Measurements from ENCODE around the gene ATP2B2. TPM values are rescaled to one million over a fixed set of nuclear protein-coding genes. Genes with fewer than 3 reads are reported as not detected.

The ATP2B2 gene
- not detected in 2 replicates for total RNA-seq (2014; rRNA removed; shearing (Covaris generic))

- DNase-seq, result no peak
- Histone ChIP-seq H3K4me1 (no peaks in the 10 kb centered on the region), H3K27me3 (peaks cover 15% of the 10 kb centered on the region), H3K36me3 (no peaks in the 10 kb centered on the region), H3K27ac (no peak within 1 kb of the TSS), H3K4me3 (no peak within 1 kb of the TSS), H3K9me3 (replicated peaks) (no peaks in the 10 kb centered on the region)
Observed at GRCh38 chr3:10505050-10505790, at the start of gene ATP2B2. Gene ATP2B2 (minus strand): TSS chr3:10505586. CDS start chr3:10449543, 56,043 bp downstream.

GRCh38 chr3:10554746-10555145, 49.4 kb upstream of the ATP2B2 start:
- Histone ChIP-seq H3K4me3 (no peak overlapping the region), H3K9me3 (replicated peaks) (no peaks in the 10 kb centered on the region), H3K36me3 (no peaks in the 10 kb centered on the region), H3K27ac (no peak overlapping the region), H3K27me3 (peaks cover 7% of the 10 kb centered on the region), H3K4me1 (no peaks in the 10 kb centered on the region)
- no peak for DNase-seq

- Histone ChIP-seq H3K4me3 (no peak overlapping the region), H3K36me3 (no peaks in the 10 kb centered on the region), H3K27ac (no peak overlapping the region), H3K27me3 (peaks cover 7% of the 10 kb centered on the region), H3K4me1 (no peaks in the 10 kb centered on the region), H3K9me3 (replicated peaks) (no peaks in the 10 kb centered on the region)
- no peak for DNase-seq
Observed at GRCh38 chr3:10554236-10554611, 48.8 kb upstream of the ATP2B2 start.

GRCh38 chr3:10553591-10554235, 48.3 kb upstream of the ATP2B2 start:
- H3K4me3 ChIP-seq, result no peak overlapping the region
- no peak for DNase-seq
- H3K4me1 ChIP-seq, result no peaks in the 10 kb centered on the region
- no peak overlapping the region for H3K27ac ChIP-seq
- no peaks in the 10 kb centered on the region for H3K36me3 ChIP-seq
- peaks cover 7% of the 10 kb centered on the region for H3K27me3 ChIP-seq
- H3K9me3 ChIP-seq (replicated peaks), result no peaks in the 10 kb centered on the region

- Histone ChIP-seq H3K9me3 (replicated peaks) (no peaks in the 10 kb centered on the region), H3K4me1 (no peaks in the 10 kb centered on the region), H3K27me3 (peaks cover 5% of the 10 kb centered on the region), H3K36me3 (no peaks in the 10 kb centered on the region), H3K4me3 (no peak overlapping the region), H3K27ac (no peak overlapping the region)
- no peak for DNase-seq
Observed at GRCh38 chr3:10552631-10552943, 47.2 kb upstream of the ATP2B2 start.

- H3K27ac ChIP-seq, result no peak overlapping the region
- H3K36me3 ChIP-seq, result no peaks in the 10 kb centered on the region
- no peak overlapping the region for H3K4me3 ChIP-seq
- DNase-seq, result peak; percentile 6 to 11
- H3K4me1 ChIP-seq, result no peaks in the 10 kb centered on the region
- H3K9me3 ChIP-seq (replicated peaks), result no peaks in the 10 kb centered on the region
- peaks cover 5% of the 10 kb centered on the region for H3K27me3 ChIP-seq
Observed at GRCh38 chr3:10551821-10552630, 46.6 kb upstream of the ATP2B2 start.

- no peaks in the 10 kb centered on the region for H3K36me3 ChIP-seq
- H3K4me1 ChIP-seq, result no peaks in the 10 kb centered on the region
- no peaks in the 10 kb centered on the region for H3K9me3 ChIP-seq (replicated peaks)
- no peak overlapping the region for H3K4me3 ChIP-seq
- peaks cover 5% of the 10 kb centered on the region for H3K27me3 ChIP-seq
- H3K27ac ChIP-seq, result no peak overlapping the region
- no peak for DNase-seq
Observed at GRCh38 chr3:10551139-10551538, 45.8 kb upstream of the ATP2B2 start.

GRCh38 chr3:10550705-10551104, 45.3 kb upstream of the ATP2B2 start:
- no peaks in the 10 kb centered on the region for H3K4me1 ChIP-seq
- H3K4me3 ChIP-seq, result no peak overlapping the region
- H3K27ac ChIP-seq, result no peak overlapping the region
- H3K36me3 ChIP-seq, result no peaks in the 10 kb centered on the region
- H3K9me3 ChIP-seq (replicated peaks), result no peaks in the 10 kb centered on the region
- DNase-seq, result no peak
- peaks cover 5% of the 10 kb centered on the region for H3K27me3 ChIP-seq

- Histone ChIP-seq H3K27ac (no peak overlapping the region), H3K27me3 (peaks cover 5% of the 10 kb centered on the region)
- DNase-seq, result no peak
Observed at GRCh38 chr3:10549617-10550230, 44.3 kb upstream of the ATP2B2 start.

GRCh38 chr3:10548992-10549391, 43.6 kb upstream of the ATP2B2 start:
- no peaks in the 10 kb centered on the region for H3K9me3 ChIP-seq (replicated peaks)
- H3K27ac ChIP-seq, result no peak overlapping the region
- no peak overlapping the region for H3K4me3 ChIP-seq
- no peaks in the 10 kb centered on the region for H3K36me3 ChIP-seq
- peaks cover 5% of the 10 kb centered on the region; the same call in 1 of the 2 replicates for H3K27me3 ChIP-seq
- DNase-seq, result no peak
- no peaks in the 10 kb centered on the region for H3K4me1 ChIP-seq

More at GRCh38 chr3:10549617-10550230, 44.3 kb upstream of the ATP2B2 start:
- Histone ChIP-seq H3K36me3 (no peaks in the 10 kb centered on the region), H3K9me3 (replicated peaks) (no peaks in the 10 kb centered on the region), H3K4me3 (no peak overlapping the region), H3K4me1 (no peaks in the 10 kb centered on the region)

- Histone ChIP-seq H3K27ac (no peak overlapping the region), H3K4me3 (no peak overlapping the region), H3K36me3 (no peaks in the 10 kb centered on the region), H3K9me3 (replicated peaks) (no peaks in the 10 kb centered on the region), H3K4me1 (no peaks in the 10 kb centered on the region), H3K27me3 (peaks cover 5% of the 10 kb centered on the region; the same call in 1 of the 2 replicates)
- DNase-seq, result no peak
Observed at GRCh38 chr3:10547841-10548783, 42.7 kb upstream of the ATP2B2 start.

GRCh38 chr3:10547413-10547812, 42.0 kb upstream of the ATP2B2 start:
- no peaks in the 10 kb centered on the region for H3K36me3 ChIP-seq
- H3K4me1 ChIP-seq, result no peaks in the 10 kb centered on the region
- no peaks in the 10 kb centered on the region; the same call in 1 of the 2 replicates for H3K9me3 ChIP-seq (replicated peaks)
- H3K4me3 ChIP-seq, result no peak overlapping the region
- no peak overlapping the region for H3K27ac ChIP-seq
- DNase-seq, result no peak
- H3K27me3 ChIP-seq, result peaks cover 2% of the 10 kb centered on the region; the same call in 1 of the 2 replicates

- Histone ChIP-seq H3K4me3 (no peak overlapping the region), H3K9me3 (replicated peaks) (no peaks in the 10 kb centered on the region; the same call in 1 of the 2 replicates), H3K36me3 (no peaks in the 10 kb centered on the region), H3K4me1 (no peaks in the 10 kb centered on the region), H3K27me3 (no peaks in the 10 kb centered on the region), H3K27ac (no peak overlapping the region)
- no peak for DNase-seq
Observed at GRCh38 chr3:10546820-10547263, 41.5 kb upstream of the ATP2B2 start.

GRCh38 chr3:10546181-10546624, 40.8 kb upstream of the ATP2B2 start:
- no peaks in the 10 kb centered on the region for H3K36me3 ChIP-seq
- H3K27ac ChIP-seq, result no peak overlapping the region
- H3K4me1 ChIP-seq, result no peaks in the 10 kb centered on the region
- DNase-seq, result no peak
- no peaks in the 10 kb centered on the region for H3K27me3 ChIP-seq
- H3K4me3 ChIP-seq, result no peak overlapping the region
- no peaks in the 10 kb centered on the region; the same call in 1 of the 2 replicates for H3K9me3 ChIP-seq (replicated peaks)
